Body of pancreas (tissue), 4 donors: ENCODE measurements around the gene RHOJ.

ENCODE experiments used
- POLR2A ChIP-seq, 3 donors: fragments of 450-650 bp; IDR thresholded peaks; one replicate each; pipeline ENCODE4 v1.6.1; 2016; ENCODE audit warnings: antibody characterized with exemption in 3 of 3, mild to moderate bottlenecking in 2 of 3
- TF ChIP-seq, protein P1 (sequence below), 7 experiments: fragments of 450-650 bp in 4 of 7; fragments of 200-600 bp in 3 of 7; sonication (generic) in 3 of 7; IDR thresholded peaks; one replicate each; pipeline ENCODE4 v1.5.1; 2016 to 2019; ENCODE audit warnings: antibody characterized with exemption in 7 of 7

DNA sequence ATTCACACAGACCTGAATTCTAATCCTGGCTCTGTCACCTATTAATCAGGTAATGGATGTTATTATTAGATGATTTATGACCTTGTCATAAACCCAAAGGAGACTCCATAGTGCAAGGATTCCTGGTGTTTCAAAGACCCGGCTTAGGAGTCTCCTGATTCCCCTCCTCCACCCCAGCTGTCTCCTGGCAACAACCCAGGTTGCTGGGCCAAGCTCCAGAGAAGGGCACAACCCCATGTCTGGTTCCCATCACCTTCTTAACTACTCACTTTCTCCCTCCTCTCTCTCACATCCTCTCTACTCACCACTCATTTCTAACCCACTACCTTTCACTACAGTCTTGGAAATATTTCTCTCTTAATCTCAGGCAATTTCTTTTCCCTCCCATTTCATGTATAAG, 41.6 kb downstream of the RHOJ start:
- TF ChIP-seq, protein P1, sequence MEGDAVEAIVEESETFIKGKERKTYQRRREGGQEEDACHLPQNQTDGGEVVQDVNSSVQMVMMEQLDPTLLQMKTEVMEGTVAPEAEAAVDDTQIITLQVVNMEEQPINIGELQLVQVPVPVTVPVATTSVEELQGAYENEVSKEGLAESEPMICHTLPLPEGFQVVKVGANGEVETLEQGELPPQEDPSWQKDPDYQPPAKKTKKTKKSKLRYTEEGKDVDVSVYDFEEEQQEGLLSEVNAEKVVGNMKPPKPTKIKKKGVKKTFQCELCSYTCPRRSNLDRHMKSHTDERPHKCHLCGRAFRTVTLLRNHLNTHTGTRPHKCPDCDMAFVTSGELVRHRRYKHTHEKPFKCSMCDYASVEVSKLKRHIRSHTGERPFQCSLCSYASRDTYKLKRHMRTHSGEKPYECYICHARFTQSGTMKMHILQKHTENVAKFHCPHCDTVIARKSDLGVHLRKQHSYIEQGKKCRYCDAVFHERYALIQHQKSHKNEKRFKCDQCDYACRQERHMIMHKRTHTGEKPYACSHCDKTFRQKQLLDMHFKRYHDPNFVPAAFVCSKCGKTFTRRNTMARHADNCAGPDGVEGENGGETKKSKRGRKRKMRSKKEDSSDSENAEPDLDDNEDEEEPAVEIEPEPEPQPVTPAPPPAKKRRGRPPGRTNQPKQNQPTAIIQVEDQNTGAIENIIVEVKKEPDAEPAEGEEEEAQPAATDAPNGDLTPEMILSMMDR (IDR thresholded peaks at IDR 0.05): no peak
- no peak for TF ChIP-seq POLR2A (IDR thresholded peaks at IDR 0.05)
